HG03354 (cell line): Measurements from ENCODE around the gene MCC.
A peak's percentile ranks its signal among the peaks of the same experiment; 100 is the strongest.

Experiments used
- ATAC-seq: cut with Tn5 transposase; IDR thresholded peaks from one replicate; pipeline ENCODE4 v1.9.1; 2021; ENCODE audit warnings: mild to moderate bottlenecking; ENCODE audit not compliant: unreplicated experiment, poor library complexity, severe bottlenecking

Gene MCC

DNA sequence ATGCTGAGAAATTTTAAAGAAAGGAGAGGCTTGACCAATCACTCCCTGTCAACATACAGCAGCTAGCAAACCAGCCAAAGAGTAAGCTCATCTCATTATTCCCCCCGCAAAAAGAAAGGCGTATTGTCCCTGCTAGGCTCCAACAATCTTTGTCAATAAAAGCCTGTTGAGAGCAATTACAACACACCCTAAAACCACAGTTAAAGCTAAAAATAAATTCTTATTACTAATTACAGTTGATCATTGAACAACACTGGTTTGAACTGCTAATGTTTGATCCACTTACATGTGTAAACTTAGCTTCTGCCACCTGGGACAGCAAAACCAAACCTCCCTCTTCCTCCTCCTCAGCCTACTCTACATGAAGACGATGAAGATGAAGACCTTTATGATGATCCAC is 204.7 kb downstream of the MCC start:
- ATAC-seq = peak; percentile 67

DNA sequence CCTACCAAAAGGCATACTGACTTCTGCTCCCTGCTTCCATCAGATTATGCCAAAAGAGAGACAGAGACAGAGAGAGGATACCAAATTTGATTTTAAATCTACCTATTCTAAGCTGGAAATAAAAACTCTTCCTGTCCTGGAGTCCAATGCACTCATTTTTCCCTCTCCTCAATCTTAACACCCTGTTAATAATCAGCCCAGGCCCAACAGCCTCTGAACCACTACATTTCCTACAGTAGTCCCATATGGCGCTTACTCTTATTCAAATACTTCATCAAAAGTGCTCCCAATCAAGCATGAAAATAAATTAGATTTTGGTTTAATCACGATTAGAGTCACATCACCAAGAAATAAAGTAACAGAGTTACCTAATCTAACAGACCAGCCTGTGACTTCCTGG is 205.8 kb downstream of the MCC start:
- no peak for ATAC-seq

DNA sequence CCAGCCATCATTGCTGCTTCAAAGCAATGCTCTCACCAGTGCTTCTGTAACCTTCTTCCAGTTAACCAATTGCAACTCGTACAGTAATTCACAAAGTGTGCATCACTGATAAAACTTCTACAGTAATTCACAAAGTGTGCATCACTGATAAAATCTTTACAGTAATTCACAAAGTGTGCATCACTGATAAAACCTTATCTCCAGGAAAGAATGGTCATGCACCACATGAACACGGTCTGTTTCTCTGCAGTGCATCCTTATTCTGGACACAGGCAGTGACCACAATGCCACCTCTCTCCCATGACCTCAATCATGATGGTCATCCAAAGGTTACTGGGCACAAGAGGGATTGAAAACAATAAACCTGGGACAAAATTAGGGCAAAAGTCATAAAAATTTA is 207.1 kb downstream of the MCC start:
- ATAC-seq = no peak

DNA sequence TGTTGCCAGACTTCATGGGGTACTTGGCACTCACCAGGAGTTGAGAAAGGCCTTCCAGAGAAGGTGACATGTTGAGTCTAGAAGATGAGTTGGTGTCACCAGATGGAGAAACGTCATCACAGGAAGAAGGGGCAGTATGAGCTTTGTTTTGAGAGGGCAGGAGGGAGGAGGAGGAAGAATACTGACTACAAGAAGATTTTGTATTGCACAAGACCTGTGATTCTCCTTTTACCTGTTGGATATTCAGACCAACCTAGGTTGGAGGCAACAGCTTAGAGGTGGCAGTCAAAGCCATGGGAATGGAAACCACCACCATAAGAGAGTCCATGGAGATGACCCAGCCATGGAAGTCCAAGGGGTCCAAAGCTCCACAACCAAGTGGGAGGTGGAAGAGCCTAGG is 207.7 kb downstream of the MCC start:
- ATAC-seq = no peak

DNA sequence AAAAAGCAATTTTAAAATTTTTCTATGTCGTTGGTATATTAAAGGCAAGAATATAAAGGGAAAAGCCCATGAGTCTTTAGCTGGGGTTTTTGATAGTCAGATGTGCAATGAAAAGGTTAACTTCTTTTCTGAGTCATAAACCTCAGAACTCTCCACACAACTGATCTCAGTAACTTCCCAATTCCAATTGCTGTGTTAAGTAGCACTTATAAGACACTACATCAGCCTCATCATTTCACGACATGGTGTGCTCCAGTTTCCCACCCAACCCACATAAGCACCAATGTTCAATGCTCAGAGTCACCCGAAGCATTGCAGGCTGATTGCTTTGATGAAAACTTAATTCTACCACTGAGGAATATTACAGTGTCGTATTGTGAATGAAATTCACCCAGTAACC is 209.3 kb downstream of the MCC start:
- ATAC-seq = no peak

DNA sequence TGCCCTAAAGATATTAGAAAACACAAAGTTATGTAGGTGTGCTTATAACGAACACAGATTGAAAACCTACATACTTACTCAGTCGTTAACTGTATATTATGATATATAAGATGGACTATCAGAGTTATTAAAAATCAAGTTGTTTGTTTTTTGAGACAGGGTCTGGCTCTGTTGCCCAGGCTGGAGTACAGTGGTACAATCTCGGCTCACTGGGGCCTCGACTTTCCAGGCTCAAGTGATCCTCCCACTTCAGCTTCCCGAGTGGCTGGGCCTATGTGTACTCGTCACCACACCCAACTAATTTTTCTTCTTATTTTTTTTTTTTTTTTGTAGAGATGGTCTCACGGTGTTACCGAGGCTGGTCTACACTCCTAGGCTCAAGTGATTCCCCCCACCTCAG is 211.8 kb downstream of the MCC start:
- no peak for ATAC-seq

DNA sequence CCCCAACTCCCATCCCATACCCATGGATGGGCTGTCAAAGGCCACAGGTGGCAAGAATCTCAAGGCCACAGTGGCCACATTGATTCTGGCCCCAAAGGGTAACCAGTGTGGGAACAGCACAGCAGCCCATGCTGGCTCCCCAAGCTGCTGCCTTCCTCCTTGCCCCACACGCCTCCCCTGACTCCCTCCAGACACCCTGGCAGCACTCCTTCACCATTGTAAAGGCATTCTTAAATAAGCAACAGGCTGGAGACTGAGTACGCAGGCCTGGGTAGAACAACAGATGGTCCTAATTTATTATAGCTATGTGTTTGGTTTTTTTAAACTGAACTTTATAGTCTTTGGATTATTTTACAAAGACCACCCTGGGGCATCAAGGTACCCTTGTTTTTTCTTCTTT is 212.3 kb downstream of the MCC start:
- no peak for ATAC-seq

DNA sequence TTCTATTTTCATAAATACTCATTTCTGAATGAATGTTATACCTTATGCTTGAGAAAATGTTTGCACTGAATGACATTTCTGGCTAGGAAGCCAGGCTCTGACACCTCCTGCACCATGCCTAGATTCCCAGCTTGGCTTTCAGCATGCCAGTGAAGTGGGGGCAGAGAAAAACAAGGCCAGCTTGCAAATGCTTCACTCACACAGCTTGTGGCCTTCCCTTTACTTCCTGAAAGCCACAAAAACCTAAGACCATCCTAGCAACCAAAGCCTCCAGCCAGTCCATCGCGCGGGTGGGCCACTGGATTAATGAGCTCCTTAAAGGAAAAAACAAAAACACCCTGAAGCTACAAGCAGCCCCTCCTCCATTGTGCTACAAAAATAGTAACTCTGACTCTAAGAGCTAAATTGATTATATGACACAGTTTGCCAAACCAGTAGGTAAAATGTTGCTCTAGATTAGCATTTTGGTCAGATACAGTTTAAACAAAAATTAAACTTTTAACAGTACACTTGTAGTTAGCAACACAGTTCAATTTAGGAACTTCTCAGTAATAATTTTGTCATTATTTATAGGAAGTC is 213.3 kb downstream of the MCC start:
- no peak for ATAC-seq

DNA sequence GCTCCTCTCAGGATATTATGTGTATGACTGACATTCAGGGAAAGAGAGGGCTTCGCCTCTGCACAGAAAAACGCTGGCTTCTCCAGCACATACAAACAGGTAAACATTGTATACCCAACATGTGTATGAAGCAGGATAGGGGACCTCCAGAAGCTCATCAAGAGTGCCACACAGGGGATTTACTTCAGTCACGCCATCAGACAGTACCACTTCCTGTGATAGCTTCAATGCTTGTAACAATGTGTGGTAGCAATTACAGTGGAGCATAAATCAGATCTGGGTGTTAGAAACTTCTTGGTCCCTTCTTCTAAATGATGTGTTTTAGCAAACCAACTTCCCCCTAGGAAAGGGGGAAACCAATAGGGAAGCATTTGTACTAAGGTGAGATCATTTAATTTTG is 214.3 kb downstream of the MCC start:
- ATAC-seq = peak; percentile 70

DNA sequence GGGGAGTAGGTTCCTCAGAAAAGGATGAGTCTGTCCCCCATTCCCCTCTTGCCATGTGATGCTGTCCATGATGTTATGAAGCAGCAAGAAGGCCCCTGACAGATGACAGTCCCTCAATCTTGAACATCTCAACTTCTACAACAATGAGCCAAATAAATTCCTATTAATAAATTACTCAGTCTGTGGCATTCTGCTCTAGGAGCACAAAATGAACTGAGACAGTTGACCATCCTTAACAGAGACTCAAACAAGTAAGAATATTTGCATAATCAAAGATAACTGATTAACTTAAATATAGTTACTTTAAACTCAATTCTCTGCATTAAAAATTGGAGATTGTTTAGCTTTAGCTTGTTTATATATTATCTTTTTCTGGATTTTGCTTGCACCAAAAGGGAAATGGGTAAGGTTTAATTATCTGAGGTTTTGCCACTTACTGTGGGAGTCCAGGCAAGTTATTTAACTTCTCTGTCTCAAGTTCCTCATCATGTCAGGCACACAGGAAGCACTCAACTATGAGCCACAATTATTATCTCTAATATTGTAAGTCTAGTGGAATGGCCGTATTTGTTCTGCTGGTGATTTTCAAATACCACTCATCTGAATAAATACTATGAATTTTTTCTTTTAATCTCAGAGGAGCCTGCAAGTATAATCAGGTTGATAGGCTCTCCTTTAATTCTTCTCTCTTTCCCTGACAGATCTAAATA is 216.4 kb downstream of the MCC start:
- peak; percentile 81 for ATAC-seq

DNA sequence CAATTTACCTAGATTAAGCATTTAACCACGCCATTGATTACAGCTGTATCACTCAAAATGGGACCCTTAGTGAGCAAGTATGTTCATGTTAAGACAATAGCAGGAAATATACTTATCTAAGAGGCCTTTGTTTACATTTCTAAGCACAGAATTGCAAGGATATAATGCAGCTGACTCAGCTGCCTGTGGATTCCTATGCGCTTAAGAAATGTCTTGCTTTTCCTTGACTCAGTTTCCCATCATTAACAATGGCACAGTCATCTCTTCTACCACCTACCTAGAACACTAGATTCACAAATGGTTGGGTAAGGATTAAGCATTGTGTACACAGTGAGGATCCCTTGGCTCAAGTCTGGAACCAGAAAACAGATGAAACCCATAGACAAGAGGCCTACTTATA is 217.2 kb downstream of the MCC start:
- ATAC-seq = no peak

DNA sequence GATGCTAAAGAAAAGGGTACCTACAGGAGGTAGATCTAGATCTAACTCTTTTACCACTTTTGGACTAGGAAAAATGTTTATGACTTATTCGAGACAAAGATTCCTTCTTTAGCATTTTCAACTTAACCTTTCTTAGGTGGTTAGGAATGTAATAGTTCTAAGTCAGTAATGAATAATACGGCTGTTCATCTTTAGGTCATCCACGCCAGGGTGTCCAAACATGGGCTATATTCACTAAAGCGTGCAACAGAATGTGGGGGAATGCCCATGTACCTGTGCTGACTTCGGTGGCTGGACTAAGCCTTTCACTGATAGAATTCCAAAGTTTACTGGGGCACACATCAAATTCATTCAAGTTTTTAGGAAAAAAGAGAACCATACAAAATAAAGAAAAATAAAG is 218.2 kb downstream of the MCC start:
- no peak for ATAC-seq

DNA sequence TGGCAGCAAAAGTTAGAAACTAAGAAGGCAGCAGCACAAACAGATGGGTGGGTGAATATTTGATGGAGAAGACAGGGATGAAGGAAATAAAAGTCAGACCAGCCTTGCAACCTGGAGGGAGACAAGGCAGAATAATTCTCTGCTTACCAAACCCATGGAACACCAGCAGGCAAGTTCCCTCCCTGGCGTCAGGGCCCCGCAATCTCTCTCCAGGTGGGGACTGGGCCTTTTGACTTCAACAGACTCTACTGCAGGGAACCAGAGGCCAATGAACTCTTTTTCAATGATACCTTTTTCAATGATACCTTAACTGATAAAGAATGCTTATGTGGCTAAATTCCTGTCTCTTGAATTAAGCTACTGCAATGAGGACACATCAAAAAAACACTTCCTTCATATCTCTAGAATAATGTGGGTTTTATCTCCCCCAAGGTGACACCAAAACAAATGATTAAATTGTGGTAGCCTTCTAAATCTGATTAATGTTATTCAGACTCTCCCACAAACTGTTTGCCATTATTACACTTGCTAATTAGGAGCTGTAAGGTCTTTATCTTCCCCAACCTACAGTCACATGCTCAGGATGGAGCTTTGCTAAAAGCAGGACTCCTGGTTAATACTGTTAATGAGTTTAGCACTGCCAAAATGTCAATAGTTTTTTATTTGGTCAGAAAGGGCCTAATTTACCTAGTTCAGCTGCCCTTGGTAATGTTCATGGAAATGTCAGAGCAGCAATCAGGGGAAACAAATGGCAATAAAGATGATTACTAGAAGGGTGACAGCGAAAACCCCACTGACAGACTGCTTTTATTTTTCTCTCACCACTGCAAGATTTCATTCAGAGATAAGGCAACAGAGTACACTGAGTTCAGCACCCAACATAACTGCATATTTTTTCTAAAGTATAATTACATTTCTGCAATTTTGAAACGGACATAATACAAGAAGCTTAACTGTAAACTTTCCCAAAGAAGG is 218.9 kb downstream of the MCC start:
- ATAC-seq = no peak

DNA sequence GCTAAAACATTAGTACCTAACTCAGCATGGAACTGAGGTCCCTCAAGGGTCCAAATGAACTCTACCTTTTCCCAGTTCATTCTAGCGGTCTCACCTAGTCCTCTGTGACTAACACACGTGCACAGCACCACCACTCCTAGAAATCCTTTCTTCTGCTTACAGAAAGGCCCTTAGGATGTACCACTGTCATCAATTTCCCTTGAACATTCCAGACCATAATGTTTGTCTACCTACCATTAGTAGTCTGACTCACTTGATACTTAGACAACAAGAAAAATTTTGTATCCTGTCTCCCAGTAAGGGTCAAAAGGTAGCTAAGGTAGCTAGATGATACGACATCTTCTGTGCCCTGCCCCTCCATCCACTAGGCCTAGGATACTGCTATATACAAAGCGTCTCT is 220.0 kb downstream of the MCC start:
- no peak for ATAC-seq

DNA sequence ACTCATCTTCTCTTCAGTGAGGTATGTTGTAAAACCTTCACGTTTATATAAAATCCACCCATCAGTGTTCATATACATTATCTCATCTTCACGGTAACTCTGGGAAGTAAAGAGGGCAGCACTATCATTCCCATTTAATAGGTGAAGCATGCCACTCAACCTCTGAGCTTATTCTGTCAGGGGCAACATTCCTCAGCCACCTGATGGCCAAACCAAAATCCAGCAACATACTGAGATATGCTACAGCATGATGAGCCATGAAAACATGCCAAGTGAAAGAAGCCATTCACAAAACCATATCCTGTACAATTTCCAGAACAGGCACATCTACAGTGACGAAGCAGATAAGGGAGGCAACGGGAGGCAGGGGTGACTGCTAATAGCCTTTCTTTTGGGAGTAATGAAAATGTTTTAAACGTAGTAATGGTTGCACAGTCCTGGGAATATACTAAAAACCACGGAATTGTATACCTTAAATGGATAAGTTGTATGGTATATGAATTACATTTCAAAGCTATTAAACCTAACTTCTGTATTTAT is 220.8 kb downstream of the MCC start:
- ATAC-seq = no peak

DNA sequence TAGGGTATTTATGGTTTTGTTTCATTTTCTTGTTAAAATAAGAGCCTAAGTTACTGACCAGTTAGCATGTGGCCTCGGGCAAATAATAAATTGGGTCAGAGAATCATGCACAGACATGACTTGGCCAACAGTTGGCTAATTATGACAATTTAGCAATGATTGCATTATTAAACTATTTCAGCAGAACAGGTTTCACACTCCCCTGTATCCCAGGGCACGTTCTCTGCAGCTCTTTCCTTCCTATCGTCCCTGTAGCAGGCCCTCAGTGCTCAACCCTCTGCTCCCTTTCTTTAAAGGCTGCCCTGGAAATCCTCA is 221.4 kb downstream of the MCC start:
- no peak for ATAC-seq

DNA sequence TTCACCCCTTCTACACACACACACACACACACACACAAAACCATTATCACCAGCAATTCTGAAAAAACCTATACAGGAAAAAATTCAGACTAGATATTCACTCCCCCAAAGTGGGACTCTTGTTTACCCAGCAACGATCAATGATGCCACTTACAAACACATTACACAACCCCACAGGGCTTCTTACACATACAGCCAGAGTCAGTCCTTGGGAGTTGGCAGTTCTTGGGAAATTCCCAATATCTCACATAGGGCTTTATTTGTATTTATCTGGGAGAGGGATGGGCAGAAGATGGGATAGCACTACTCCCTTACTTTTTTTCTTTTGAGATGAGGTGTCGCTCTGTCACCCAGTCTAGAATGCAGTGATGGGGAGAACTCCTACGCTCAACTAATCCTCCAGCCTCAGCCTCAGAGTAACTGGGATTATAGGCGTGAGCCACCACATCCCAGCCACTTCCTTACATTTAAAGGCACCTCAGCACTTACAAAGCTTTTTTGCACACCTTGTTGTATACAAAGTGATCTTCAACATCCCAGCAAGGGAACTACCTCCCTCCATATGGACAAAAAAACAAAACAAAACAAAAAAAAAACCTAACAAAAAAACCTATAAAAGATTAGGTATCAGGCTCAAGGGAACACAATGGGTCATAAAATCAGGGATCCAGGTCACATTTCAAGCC is 221.9 kb downstream of the MCC start:
- ATAC-seq = no peak

DNA sequence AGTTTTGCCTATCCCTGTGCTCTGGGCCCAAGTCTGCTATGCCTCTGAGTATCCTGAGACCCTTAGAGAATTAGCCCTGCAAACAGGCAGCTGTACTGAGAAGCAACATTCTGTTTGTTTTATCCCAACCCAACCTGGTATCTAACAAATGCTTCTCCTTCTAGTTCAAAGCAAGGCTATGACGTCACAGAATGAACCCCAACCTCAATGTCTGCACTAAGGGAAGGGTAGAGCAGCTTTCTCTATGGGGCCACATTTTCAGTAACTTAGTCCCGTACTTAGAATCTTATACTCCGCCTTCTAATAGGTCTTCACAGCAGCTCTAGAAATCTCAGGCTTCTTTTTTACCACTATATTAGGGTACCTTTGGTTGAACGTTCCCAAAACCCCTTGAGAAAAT is 223.1 kb downstream of the MCC start:
- ATAC-seq = no peak

DNA sequence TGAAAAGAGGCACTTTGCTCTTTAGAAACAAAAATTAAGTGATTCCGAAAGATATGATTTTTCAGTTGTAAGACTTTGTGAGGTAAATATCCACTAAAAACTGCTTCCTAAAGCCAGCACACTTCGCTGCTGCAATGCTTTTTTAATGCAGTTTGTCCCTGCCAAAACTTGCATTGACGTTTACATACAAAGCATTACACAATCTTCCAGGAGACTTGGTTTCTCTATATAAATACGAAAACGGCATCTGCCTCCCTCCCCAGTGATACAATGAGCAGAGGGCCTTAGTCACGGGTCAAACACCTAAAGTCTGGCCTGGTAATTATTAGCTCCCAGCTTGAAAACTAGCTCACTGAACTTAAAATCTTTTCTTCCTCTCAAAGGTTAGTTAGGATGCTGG is 224.2 kb downstream of the MCC start:
- no peak for ATAC-seq

DNA sequence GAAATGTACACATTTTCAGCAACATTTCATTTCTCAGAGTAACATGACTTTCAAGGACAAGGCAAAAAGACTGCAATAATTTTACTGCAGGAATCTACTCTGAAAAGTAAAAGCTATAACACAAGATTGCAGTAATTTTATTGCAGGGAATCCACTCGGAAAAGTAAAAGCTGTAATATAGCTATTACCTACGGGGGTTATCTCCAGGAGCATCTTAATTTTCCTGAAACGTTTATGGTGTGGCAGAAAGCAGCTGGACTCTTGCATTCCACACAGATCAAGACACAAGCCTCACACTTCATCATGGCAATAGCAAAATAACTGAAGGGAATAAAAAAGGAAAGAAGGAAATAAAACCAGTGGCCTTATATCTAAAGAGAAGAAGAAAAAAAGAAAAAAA is 224.7 kb downstream of the MCC start:
- ATAC-seq = no peak
